Endothelial cell of umbilical vein (primary cell): ENCODE results near the gene ACO2. TPM values are rescaled to one million over a fixed set of nuclear protein-coding genes. Genes with fewer than 3 reads are reported as not detected.

ENCODE experiments used
- BruUV-seq: library from RNA; stranded (reverse); fragments of 400-500 nt; replicated peaks from 2 replicates; lab custom pipeline; 2021; lab: Mats Ljungman, UMichigan
- CTCF ChIA-PET: fragments of 300-600, 350-600 bp; sonication (Branson Sonifier 250); formaldehyde crosslinking; loops from one replicate; lab custom pipeline; 2021; ENCODE audit warnings: antibody characterized with exemption, inconsistent platforms; lab: Charles Lee
- POLR2A ChIA-PET: fragments of 300-600, 350-600 bp; sonication (Branson Sonifier 250); formaldehyde crosslinking; loops from one replicate; lab custom pipeline; 2021; ENCODE audit warnings: antibody characterized with exemption, inconsistent platforms; lab: Charles Lee
- DNase-seq: peaks from one replicate; pipeline ENCODE4 v3.0.0-alpha.2; 2011; ENCODE audit warnings: low read depth, low spot score
- FAIRE-seq: peaks from 2 replicates; lab custom pipeline; 2011; peaks lifted over from hg19 to GRCh38; lab: Jason Lieb, UNC
- H2AFZ ChIP-seq: 2 replicates; pipeline ENCODE4 v1.6.0; 2012; ENCODE audit warnings: low read depth, low read length, control low read depth, inconsistent platforms
- H3K27ac ChIP-seq: 2 replicates; pipeline ENCODE4 v1.5.1; 2011; ENCODE audit warnings: low read depth, mild to moderate bottlenecking, control low read depth, low read length, moderate library complexity; ENCODE audit not compliant: insufficient read depth
- H3K27me3 ChIP-seq, 2 experiments: 2 replicates each; pipeline versions ENCODE4 v1.6.0 to v1.6.1; 2011; ENCODE audit warnings: low read length in 2 of 2, mixed read lengths in 1 of 2; ENCODE audit not compliant: control insufficient read depth in 2 of 2, insufficient read depth in 2 of 2
- H3K36me3 ChIP-seq, 2 experiments: 2 replicates in 1 of 2; 3 replicates in 1 of 2; pipeline ENCODE4 v1.5.1; 2011; ENCODE audit warnings: low read length in 2 of 2, mild to moderate bottlenecking in 1 of 2, moderate library complexity in 1 of 2; ENCODE audit not compliant: control insufficient read depth in 2 of 2, insufficient read depth in 2 of 2; ENCODE audit errors: extremely low read depth in 1 of 2
- H3K4me1 ChIP-seq: 3 replicates; pipeline ENCODE4 v1.5.1; 2011; ENCODE audit warnings: mild to moderate bottlenecking, low read length; ENCODE audit not compliant: control insufficient read depth, insufficient read depth; ENCODE audit errors: extremely low read depth
- H3K4me2 ChIP-seq: 2 replicates; pipeline ENCODE4 v1.6.1; 2011; ENCODE audit warnings: low read length, control low read depth, mixed read lengths; ENCODE audit not compliant: insufficient read depth
- H3K4me3 ChIP-seq, 3 experiments: fragments of 200-600 bp in 1 of 3; sonication (generic), shearing (Covaris generic) in 1 of 3; replicated peaks in 1 of 3; 2 replicates each; pipeline ENCODE4 v1.5.1; 2011 to 2016; ENCODE audit warnings: control low read depth in 3 of 3, low read length in 3 of 3, mild to moderate bottlenecking in 2 of 3, inconsistent platforms in 1 of 3, low read depth in 1 of 3, moderate library complexity in 1 of 3; ENCODE audit not compliant: insufficient read depth in 1 of 3
- H3K79me2 ChIP-seq: 2 replicates; pipeline ENCODE4 v1.6.0; 2012; ENCODE audit warnings: low read length, inconsistent platforms; ENCODE audit not compliant: control insufficient read depth, insufficient read depth
- H3K9ac ChIP-seq: replicated peaks from 2 replicates; pipeline ENCODE3; 2011; ENCODE audit warnings: low read length, control low read depth; ENCODE audit not compliant: insufficient read depth; ENCODE audit errors: extremely low read depth
- H3K9me1 ChIP-seq: replicated peaks from 3 replicates; pipeline ENCODE4 v1.6.0; 2011; ENCODE audit warnings: mild to moderate bottlenecking, low read length; ENCODE audit not compliant: control insufficient read depth, insufficient read depth; ENCODE audit errors: extremely low read depth
- H3K9me3 ChIP-seq: replicated peaks from 2 replicates; pipeline ENCODE4 v1.5.1; 2012; ENCODE audit warnings: low read length, inconsistent platforms; ENCODE audit not compliant: control insufficient read depth, insufficient read depth
- H4K20me1 ChIP-seq: replicated peaks from 2 replicates; pipeline ENCODE3; 2011; ENCODE audit warnings: mild to moderate bottlenecking, low read length; ENCODE audit not compliant: control insufficient read depth, insufficient read depth; ENCODE audit errors: extremely low read depth
- EZH2 ChIP-seq: IDR thresholded peaks from 2 replicates; pipeline ENCODE4 v1.6.1; 2012; ENCODE audit warnings: borderline replicate concordance, low read depth, mild to moderate bottlenecking, moderate library complexity, low read length, inconsistent platforms; ENCODE audit not compliant: severe bottlenecking
- FOS ChIP-seq: IDR thresholded peaks from 2 replicates; pipeline ENCODE4 v1.6.1; 2011; ENCODE audit warnings: mild to moderate bottlenecking, low read length, moderate library complexity, borderline replicate concordance; ENCODE audit not compliant: insufficient read depth
- GATA2 ChIP-seq: IDR thresholded peaks from 2 replicates; pipeline ENCODE4 v1.7.0; 2011; ENCODE audit warnings: low read depth, mild to moderate bottlenecking, moderate library complexity, mixed read lengths, low read length; ENCODE audit not compliant: insufficient read length, insufficient read depth
- JUN ChIP-seq: IDR thresholded peaks from 2 replicates; pipeline ENCODE4 v1.6.1; 2011; ENCODE audit warnings: borderline replicate concordance, low read depth; ENCODE audit not compliant: insufficient read length, insufficient read depth
- MYC ChIP-seq: IDR thresholded peaks from one replicate; pipeline ENCODE4 v1.6.1; 2011; ENCODE audit warnings: mild to moderate bottlenecking, low read depth, low read length
- POLR2A ChIP-seq: IDR thresholded peaks from 2 replicates; pipeline ENCODE4 v1.6.1; 2012; ENCODE audit warnings: low read depth, mild to moderate bottlenecking, control low read depth, low read length
- POLR2AphosphoS5 ChIP-seq: IDR thresholded peaks from 2 replicates; pipeline ENCODE4 v1.6.1; 2012; ENCODE audit warnings: low read depth, mild to moderate bottlenecking, control low read depth, low read length, moderate library complexity; ENCODE audit not compliant: insufficient read depth
- dilution Hi-C: fragments of 300-500 bp; cut with MboI; formaldehyde crosslinking; loops from one replicate; pipeline ENCODE4 v1.15.0; 2019; ENCODE audit warnings: low sequenced_read_pairs; ENCODE audit not compliant: extremely low pct_ligation_motif_present
- intact Hi-C: fragments of 100-400 bp; cut with micrococcal nuclease; formaldehyde crosslinking; loops from one replicate; pipeline ENCODE4 v1.10.0; 2022
- polyA plus RNA-seq, 4 experiments: library from polyadenylated mRNA; depleted of rRNA in 3 of 4; stranded (reverse) in 3 of 4; unstranded in 1 of 4; fragments of >200 nt; gene quantifications; 2 replicates each; pipeline versions ENCODE4 v1.2.1 to v1.2.3, GENCODE V29; 2011 to 2012; ENCODE audit warnings: missing spikeins in 1 of 4
- total RNA-seq: library from RNA; stranded (reverse); gene quantifications from 2 replicates; pipeline ENCODE4 v1.2.3, GENCODE V29; 2021
- TF ChIP-seq, protein P1 (sequence below): IDR thresholded peaks from 2 replicates; pipeline ENCODE4 v1.6.1; 2011; ENCODE audit not compliant: insufficient read depth, insufficient read length
- TF ChIP-seq, protein P2 (sequence below), 2 donors: IDR thresholded peaks; 1 replicate in 1 of 2; 2 replicates in 1 of 2; pipeline ENCODE4 v1.5.1; 2011; ENCODE audit warnings: low read length in 2 of 2, mild to moderate bottlenecking in 2 of 2, moderate library complexity in 2 of 2, control low read depth in 1 of 2, inconsistent platforms in 1 of 2, low read depth in 1 of 2; ENCODE audit not compliant: insufficient read depth in 1 of 2; ENCODE audit errors: extremely low read depth in 1 of 2

Gene ACO2
- total and polyA plus RNA-seq, 2 donors (not counting 3 experiments of a cell fraction or from before 2014, with no cell fraction given): 63.8 to 79.7 TPM

DNA sequence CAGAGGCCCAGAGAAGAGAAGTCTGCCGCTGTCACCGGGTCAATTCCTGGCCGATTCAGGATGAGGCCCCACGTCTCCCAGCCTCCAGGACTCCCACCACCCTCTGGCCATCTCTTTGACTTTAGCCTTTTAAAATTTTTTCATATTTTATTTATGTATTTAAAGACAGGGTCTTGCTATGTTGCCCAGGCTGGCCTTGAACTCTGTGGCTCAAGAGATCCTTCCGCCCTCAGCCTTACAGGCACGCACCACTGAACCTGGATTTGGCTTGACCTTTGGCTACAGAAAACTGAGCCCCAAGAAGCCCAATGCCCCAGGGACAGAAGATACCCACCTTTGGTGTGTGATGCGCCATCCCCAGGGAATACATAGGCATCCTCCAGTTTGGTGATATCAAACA, 71.4 kb downstream of the ACO2 start:
- peaks cover 0 to 9% of the 10 kb centered on the region in 2 experiments for H3K36me3 ChIP-seq
- H3K79me2 ChIP-seq: peaks cover 42% of the 10 kb centered on the region
- no peak overlapping the region for H2AFZ ChIP-seq
- ChIA-PET POLR2A (interaction anchor here (1.4 kb wide), 1 partner anchor 17 kb away, joined by 4 read pairs; no protein-coding TSS in a partner anchor), CTCF (interaction anchor here (1.0 to 1.2 kb wide), 2 partner anchors 14 to 137 kb away, joined by 3 read pairs; no protein-coding TSS in a partner anchor)
- H3K9me3 ChIP-seq: no peaks in the 10 kb centered on the region
- H3K27ac ChIP-seq: no peak overlapping the region
- BruUV-seq: no TSS peak
- no peak overlapping the region for H3K9ac ChIP-seq
- DNase-seq (no peak), FAIRE-seq (no peak)
- TF ChIP-seq MYC (no peak), POLR2AphosphoS5 (no peak), GATA2 (no peak), EZH2 (no peak), POLR2A (no peak), FOS (no peak), JUN (no peak)
- TF ChIP-seq, protein P1, sequence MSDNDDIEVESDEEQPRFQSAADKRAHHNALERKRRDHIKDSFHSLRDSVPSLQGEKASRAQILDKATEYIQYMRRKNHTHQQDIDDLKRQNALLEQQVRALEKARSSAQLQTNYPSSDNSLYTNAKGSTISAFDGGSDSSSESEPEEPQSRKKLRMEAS: no peak
- TF ChIP-seq, protein P2, sequence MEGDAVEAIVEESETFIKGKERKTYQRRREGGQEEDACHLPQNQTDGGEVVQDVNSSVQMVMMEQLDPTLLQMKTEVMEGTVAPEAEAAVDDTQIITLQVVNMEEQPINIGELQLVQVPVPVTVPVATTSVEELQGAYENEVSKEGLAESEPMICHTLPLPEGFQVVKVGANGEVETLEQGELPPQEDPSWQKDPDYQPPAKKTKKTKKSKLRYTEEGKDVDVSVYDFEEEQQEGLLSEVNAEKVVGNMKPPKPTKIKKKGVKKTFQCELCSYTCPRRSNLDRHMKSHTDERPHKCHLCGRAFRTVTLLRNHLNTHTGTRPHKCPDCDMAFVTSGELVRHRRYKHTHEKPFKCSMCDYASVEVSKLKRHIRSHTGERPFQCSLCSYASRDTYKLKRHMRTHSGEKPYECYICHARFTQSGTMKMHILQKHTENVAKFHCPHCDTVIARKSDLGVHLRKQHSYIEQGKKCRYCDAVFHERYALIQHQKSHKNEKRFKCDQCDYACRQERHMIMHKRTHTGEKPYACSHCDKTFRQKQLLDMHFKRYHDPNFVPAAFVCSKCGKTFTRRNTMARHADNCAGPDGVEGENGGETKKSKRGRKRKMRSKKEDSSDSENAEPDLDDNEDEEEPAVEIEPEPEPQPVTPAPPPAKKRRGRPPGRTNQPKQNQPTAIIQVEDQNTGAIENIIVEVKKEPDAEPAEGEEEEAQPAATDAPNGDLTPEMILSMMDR (IDR thresholded peaks at IDR 0.05; ENCODE audit: extremely low read depth in 1 of 2, insufficient read depth in 1 of 2, low read depth in 1 of 2, low read length in 2 of 2): no peak
- H3K4me3 ChIP-seq: no peak overlapping the region
- H4K20me1 ChIP-seq: no peaks in the 10 kb centered on the region
- intact Hi-C loops (no loop called here), dilution Hi-C loops (no loop called here)
- no peaks in the 10 kb centered on the region for H3K27me3 ChIP-seq
- peaks cover 11% of the 10 kb centered on the region for H3K4me1 ChIP-seq
- H3K9me1 ChIP-seq: no peaks in the 10 kb centered on the region
- no peak overlapping the region for H3K4me2 ChIP-seq
